GM19324 (cell line): Measurements from ENCODE around the gene RGPD4.

Source experiments
- ATAC-seq: cut with Tn5 transposase; IDR thresholded peaks from one replicate; pipeline ENCODE4 v1.9.1; 2021; ENCODE audit warnings: mild to moderate bottlenecking, moderate library complexity; ENCODE audit not compliant: unreplicated experiment, low FRiP score

The RGPD4 gene

GRCh38 chr2:107916696-107917370, 90.1 kb downstream of the RGPD4 start:
- peak; percentile 70 for ATAC-seq

DNA sequence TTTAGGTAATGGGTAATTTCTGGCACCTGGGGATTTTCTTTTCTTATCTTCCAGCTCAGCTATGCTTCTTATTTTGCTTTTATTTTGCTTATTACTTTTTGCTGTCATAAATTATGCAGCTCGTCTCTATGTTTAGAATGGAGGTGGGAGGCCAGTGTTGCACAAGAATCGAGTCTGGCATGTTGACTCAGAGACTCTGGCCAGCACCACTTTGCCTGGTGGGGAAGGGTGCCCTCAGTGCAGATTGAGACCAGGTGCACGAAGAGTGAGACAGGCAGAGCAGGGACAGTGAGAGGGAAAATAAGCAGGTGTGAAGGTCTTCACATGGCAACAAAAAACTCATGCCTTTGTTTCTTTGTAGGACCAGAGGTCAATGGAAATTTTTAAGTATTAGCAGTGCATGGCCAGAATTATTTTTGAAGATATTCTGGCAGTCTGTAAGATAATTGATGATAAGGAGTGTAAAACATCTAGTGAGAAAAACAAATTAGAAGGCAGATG, 100.4 kb downstream of the RGPD4 start:
- ATAC-seq, result no peak

GRCh38 chr2:107931412-107931811, 104.7 kb downstream of the RGPD4 start:
- ATAC-seq, result no peak

GRCh38 chr2:107932488-107932887, 105.8 kb downstream of the RGPD4 start:
- no peak for ATAC-seq

GRCh38 chr2:107932979-107933378, 106.3 kb downstream of the RGPD4 start:
- ATAC-seq, result no peak

DNA sequence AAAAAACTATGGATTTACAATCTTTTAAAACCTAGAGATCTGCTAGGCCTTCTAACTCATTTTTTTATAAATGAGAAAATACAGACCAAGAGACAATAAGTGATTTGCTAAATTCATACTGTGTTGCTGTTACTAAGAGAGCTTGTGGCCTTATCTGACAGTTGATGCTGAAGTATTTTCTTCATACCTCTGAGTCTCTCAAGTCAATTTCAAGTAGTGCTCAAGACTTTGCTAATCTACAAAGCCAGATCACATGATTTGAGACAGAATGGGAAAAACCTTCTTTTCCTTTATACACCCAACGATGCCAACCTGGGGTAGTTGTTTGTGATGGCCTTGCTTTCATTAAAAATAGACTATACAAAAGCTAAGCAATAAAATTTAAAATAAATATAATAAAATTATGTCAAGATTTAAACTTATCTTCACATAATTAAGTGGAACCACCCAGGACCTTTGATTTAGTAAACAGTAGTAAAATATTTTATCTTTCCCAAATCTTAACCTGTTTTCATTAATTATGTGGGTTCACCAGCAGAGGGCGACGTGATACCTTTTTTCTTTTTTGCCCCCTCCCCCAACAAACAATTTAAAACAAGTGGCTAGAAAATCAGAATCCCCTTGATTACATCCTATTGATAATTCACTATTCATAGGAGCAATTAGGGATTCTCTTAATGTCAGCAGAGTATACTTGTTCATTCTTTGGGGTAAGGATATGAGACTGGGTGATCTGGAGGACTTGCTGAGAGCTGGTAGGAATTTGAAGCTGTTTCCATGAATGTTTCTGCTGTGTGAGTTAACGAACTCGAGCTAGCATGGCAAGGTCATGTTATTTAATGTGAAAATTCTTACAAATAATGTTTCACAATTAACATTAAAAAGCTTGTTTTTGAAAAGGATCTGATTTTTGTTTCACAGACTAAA, 110.0 kb downstream of the RGPD4 start:
- ATAC-seq, result no peak
